HepG2 (cell line): Measurements from ENCODE around the gene ACOXL. TPM values are rescaled to one million over a fixed set of nuclear protein-coding genes. Genes with fewer than 3 reads are reported as not detected.

Source experiments
- ATAC-seq: fragments of 200-7000 bp; cut with Tn5 transposase; 3 replicates; pipeline ENCODE4 v1.9.1; 2020; ENCODE audit warnings: mild to moderate bottlenecking, moderate library complexity
- BruUV-seq: library from RNA; stranded (reverse); fragments of 400-500 nt; replicated peaks from 2 replicates; lab custom pipeline; 2021; lab: Mats Ljungman, UMichigan
- CTCF ChIA-PET: fragments of 300-600 bp; formaldehyde crosslinking; extraction: SDS; loops from one replicate; lab custom pipeline; 2021; ENCODE audit warnings: low total read pairs, inconsistent platforms, low intra/inter-chr PET ratio; lab: Yijun Ruan, JAX
- POLR2A ChIA-PET: fragments of 350-600 bp; sonication (Branson Sonifier 250); formaldehyde crosslinking; loops from one replicate; lab custom pipeline; 2020; ENCODE audit warnings: antibody characterized with exemption, inconsistent platforms; lab: Yijun Ruan, JAX
- DNase-seq: peaks from one replicate; pipeline ENCODE4 v3.0.0-alpha.2; 2015; ENCODE audit warnings: low spot score
- FAIRE-seq: peaks from 3 replicates; lab custom pipeline; 2011; peaks lifted over from hg19 to GRCh38; lab: Jason Lieb, UNC
- H2AFZ ChIP-seq: one replicate; pipeline ENCODE4 v1.6.1; 2011; ENCODE audit warnings: low read length, inconsistent platforms
- H3K27ac ChIP-seq: fragments of 300-600 bp; 3 replicates; pipeline ENCODE4 v1.8.0; 2011; ENCODE audit warnings: mixed run types, mild to moderate bottlenecking, mixed read lengths, low read length, inconsistent platforms; ENCODE audit not compliant: insufficient read depth; ENCODE audit errors: extremely low read length
- H3K27me3 ChIP-seq, 2 experiments: fragments of 200-600 bp in 1 of 2; 2 replicates in 1 of 2; 3 replicates in 1 of 2; pipeline versions ENCODE4 v1.6.0 to v1.8.0; 2011; ENCODE audit warnings: low read length in 2 of 2, mild to moderate bottlenecking in 2 of 2, moderate library complexity in 2 of 2, inconsistent platforms in 1 of 2; ENCODE audit not compliant: insufficient read depth in 2 of 2, control insufficient read depth in 1 of 2
- H3K36me3 ChIP-seq, 2 experiments: fragments of 200-600 bp in 1 of 2; replicated peaks in 1 of 2; 2 replicates in 1 of 2; 3 replicates in 1 of 2; pipeline versions ENCODE4 v1.5.1 to v1.8.0; 2011; ENCODE audit warnings: low read length in 2 of 2, inconsistent platforms in 1 of 2; ENCODE audit not compliant: insufficient read depth in 2 of 2, control insufficient read depth in 1 of 2
- H3K4me1 ChIP-seq: 2 replicates; pipeline ENCODE4 v1.5.1; 2012; ENCODE audit warnings: low read length, inconsistent platforms; ENCODE audit not compliant: insufficient read depth
- H3K4me2 ChIP-seq: 2 replicates; pipeline ENCODE4 v1.6.0; 2011; ENCODE audit warnings: low read depth, low read length, inconsistent platforms
- H3K4me3 ChIP-seq, 3 experiments: fragments of 200-600 bp in 1 of 3; sonication (generic), shearing (Covaris generic) in 1 of 3; replicated peaks in 1 of 3; 2 replicates each; pipeline ENCODE4 v1.5.1; 2011 to 2016; ENCODE audit warnings: low read length in 3 of 3, inconsistent platforms in 2 of 3, low read depth in 2 of 3, mild to moderate bottlenecking in 2 of 3, control low read depth in 1 of 3, mixed read lengths in 1 of 3; ENCODE audit not compliant: insufficient read depth in 1 of 3
- H3K79me2 ChIP-seq: one replicate; pipeline ENCODE4 v1.6.1; 2011; ENCODE audit warnings: low read length, inconsistent platforms; ENCODE audit not compliant: insufficient read depth
- H3K9ac ChIP-seq: 2 replicates; pipeline ENCODE4 v1.6.0; 2011; ENCODE audit warnings: mild to moderate bottlenecking, low read depth, low read length, inconsistent platforms; ENCODE audit not compliant: insufficient read depth
- H3K9me3 ChIP-seq: 2 replicates; pipeline ENCODE4 v1.5.1; 2012; ENCODE audit warnings: mild to moderate bottlenecking, low read length
- H4K20me1 ChIP-seq: 2 replicates; pipeline ENCODE4 v1.6.0; 2011; ENCODE audit warnings: inconsistent platforms, mild to moderate bottlenecking, low read length, moderate library complexity; ENCODE audit not compliant: insufficient read depth
- ATAD3A ChIP-seq: sonication (generic); formaldehyde crosslinking; IDR thresholded peaks from 2 replicates; pipeline ENCODE4 v1.4.0; 2020; ENCODE audit warnings: missing genetic modification reagents
- CENPX ChIP-seq: sonication (generic); formaldehyde crosslinking; IDR thresholded peaks from 2 replicates; pipeline ENCODE4 v1.9.0; 2021; ENCODE audit warnings: mild to moderate bottlenecking, missing genetic modification reagents, moderate library complexity
- CREB1 ChIP-seq, 2 experiments: fragments of 450-650 bp in 1 of 2; IDR thresholded peaks; 2 replicates each; pipeline ENCODE4 v1.6.1; 2016 to 2017; ENCODE audit warnings: control low read depth in 1 of 2, mild to moderate bottlenecking in 1 of 2, missing compliant biosample characterization in 1 of 2, missing genetic modification characterization in 1 of 2
- FOSL2 ChIP-seq: sonication (generic); formaldehyde crosslinking; IDR thresholded peaks from 2 replicates; pipeline ENCODE4 v1.4.0; 2020; ENCODE audit warnings: missing genetic modification reagents
- NAIF1 ChIP-seq: sonication (generic); formaldehyde crosslinking; IDR thresholded peaks from 2 replicates; pipeline ENCODE4 v1.5.0; 2020; ENCODE audit warnings: mild to moderate bottlenecking, missing genetic modification reagents, borderline replicate concordance
- PCBP2 ChIP-seq: fragments of 200-400 bp; formaldehyde crosslinking; optimal IDR thresholded peaks from 2 replicates; pipeline ENCODE3; 2018; ENCODE audit warnings: low read length, low read depth; ENCODE audit not compliant: poor library complexity, severe bottlenecking
- POLR2G ChIP-seq: fragments of 200-400 bp; formaldehyde crosslinking; IDR thresholded peaks from 2 replicates; pipeline ENCODE4 v1.6.1; 2018; ENCODE audit warnings: mild to moderate bottlenecking, low read depth, low read length, moderate library complexity
- SIX1 ChIP-seq: sonication (generic); formaldehyde crosslinking; IDR thresholded peaks from 2 replicates; pipeline ENCODE4 v1.4.0; 2020; ENCODE audit warnings: missing genetic modification reagents, borderline replicate concordance
- SP2 ChIP-seq: sonication (generic); formaldehyde crosslinking; IDR thresholded peaks from 2 replicates; pipeline ENCODE4 v1.5.1; 2020; ENCODE audit warnings: mild to moderate bottlenecking, missing genetic modification reagents
- ZNF136 ChIP-seq: sonication (generic); formaldehyde crosslinking; IDR thresholded peaks from 2 replicates; pipeline ENCODE4 v1.8.1; 2022; ENCODE audit warnings: low read depth, mild to moderate bottlenecking, moderate library complexity, missing genetic modification reagents
- ZNF546 ChIP-seq: sonication (generic); formaldehyde crosslinking; conservative IDR thresholded peaks from 2 replicates; pipeline ENCODE4 v1.8.1; 2023; ENCODE audit warnings: mild to moderate bottlenecking, missing genetic modification reagents
- ZNF878 ChIP-seq: sonication (generic); formaldehyde crosslinking; IDR thresholded peaks from 2 replicates; pipeline ENCODE4 v1.8.1; 2023; ENCODE audit warnings: mild to moderate bottlenecking, missing genetic modification reagents, moderate library complexity
- ZNF879 ChIP-seq: sonication (generic); formaldehyde crosslinking; IDR thresholded peaks from 2 replicates; pipeline ENCODE4 v1.8.1; 2023; ENCODE audit warnings: missing genetic modification reagents
- WGBS: methylation state at CpG from one replicate; pipeline ENCODE4 v1.1.6; 2017; ENCODE audit warnings: low lambda C conversion rate; 5-methylcytosine and 5-hydroxymethylcytosine counted together
- in situ Hi-C: cut with HindIII; loops from 2 replicates; pipeline ENCODE4 v1.10.0; 2017; ENCODE audit warnings: low pct_unique_long_range_greater_than_20kb; ENCODE audit not compliant: extremely low pct_ligation_motif_present
- intact Hi-C: fragments of 100-400 bp; cut with micrococcal nuclease; formaldehyde crosslinking; loops from one replicate; pipeline ENCODE4 v1.10.0; 2022; ENCODE audit not compliant: unreplicated experiment
- polyA plus RNA-seq, 8 experiments: library from polyadenylated mRNA; depleted of rRNA in 3 of 8; stranded (reverse) in 7 of 8; unstranded in 1 of 8; fragments of >200 nt; fragmentation: Illumina TruSeq in 4 of 8; extraction: Trizol in 4 of 8; gene quantifications; 2 replicates each; pipeline versions ENCODE4 v1.2.1 to v1.2.3, GENCODE V29; 2011 to 2016; ENCODE audit warnings: low read depth in 4 of 8, missing spikeins in 1 of 8, mixed read lengths in 1 of 8; ENCODE audit not compliant: insufficient read depth in 1 of 8
- total RNA-seq, 5 experiments: library from RNA; depleted of rRNA; stranded (reverse); fragments of >200 nt; fragmentation: Illumina TruSeq; extraction: Trizol; gene quantifications; 2 replicates each; pipeline ENCODE4 v1.2.3, GENCODE V29; 2016; ENCODE audit warnings: low read depth in 1 of 5
- TF ChIP-seq, protein P1 (sequence below): sonication (generic); formaldehyde crosslinking; IDR thresholded peaks from 2 replicates; pipeline ENCODE4 v1.8.1; 2023; ENCODE audit warnings: mild to moderate bottlenecking, moderate library complexity, missing genetic modification reagents
- TF ChIP-seq, protein P2 (sequence below): sonication (generic); formaldehyde crosslinking; IDR thresholded peaks from 2 replicates; pipeline ENCODE4 v1.4.0; 2020; ENCODE audit warnings: mild to moderate bottlenecking, low read depth, missing genetic modification reagents
- TF ChIP-seq, protein P3 (sequence below): sonication (generic); formaldehyde crosslinking; IDR thresholded peaks from 2 replicates; pipeline ENCODE4; 2020; ENCODE audit warnings: missing genetic modification reagents, mild to moderate bottlenecking, borderline replicate concordance

ACOXL gene
- total and polyA plus RNA-seq, 2 of the 13 experiments (the other 11 are each of a cell fraction or from before 2014, with no cell fraction given), result not detected

DNA sequence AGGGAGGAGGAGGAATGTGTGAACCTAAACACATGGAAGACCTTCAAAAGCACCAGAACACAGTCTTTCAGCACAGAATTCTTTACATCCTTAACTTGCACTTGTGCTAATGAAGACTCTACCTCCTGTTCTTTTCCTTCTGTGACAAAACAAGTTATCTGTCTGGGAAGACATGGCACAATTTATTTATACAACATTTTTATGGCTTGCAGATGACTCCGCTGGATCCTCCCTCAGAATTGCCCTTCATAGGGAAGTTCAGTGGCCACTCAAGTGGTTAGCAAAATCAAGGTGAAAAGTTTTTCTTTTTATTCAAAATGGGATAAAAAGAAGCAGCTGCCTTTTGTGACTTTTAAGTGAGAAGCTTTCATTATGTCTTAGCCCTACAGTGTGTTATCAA lies 409.7 kb downstream of the ACOXL start:
- H3K36me3 ChIP-seq, result peaks cover 18 to 74% of the 10 kb centered on the region in 2 experiments
- no peak for FAIRE-seq
- no peaks in the 10 kb centered on the region for H3K9me3 ChIP-seq
- H3K9ac ChIP-seq, result no peak overlapping the region
- in situ Hi-C loops, result no loop called here
- ChIA-PET CTCF (no interaction called here), POLR2A (no interaction called here)
- no peak for ATAC-seq
- no peak overlapping the region for H3K4me2 ChIP-seq
- BruUV-seq, result no TSS peak
- H3K27ac ChIP-seq, result no peak overlapping the region
- no peaks in the 10 kb centered on the region for H3K27me3 ChIP-seq
- intact Hi-C loops, result no loop called here
- H3K4me3 ChIP-seq, result no peak overlapping the region
- H4K20me1 ChIP-seq, result no peaks in the 10 kb centered on the region
- no peak for DNase-seq
- H2AFZ ChIP-seq, result no peak overlapping the region
- peaks cover 37% of the 10 kb centered on the region for H3K79me2 ChIP-seq
- peaks cover 9% of the 10 kb centered on the region; the same call in 1 of the 2 replicates for H3K4me1 ChIP-seq
- 100% methylated on average over 1 of the region's 1 CpG for WGBS
- TF ChIP-seq FOSL2 (CRISPR knock-in tag) (no peak), SP2 (CRISPR knock-in tag) (no peak), PCBP2 (no peak), ATAD3A (no peak), ZNF136 (CRISPR knock-in tag) (no peak), POLR2G (no peak), ZNF879 (CRISPR knock-in tag) (no peak), ZNF878 (CRISPR knock-in tag) (no peak), ZNF546 (CRISPR knock-in tag) (no peak), CREB1 (IDR thresholded peaks at IDR 0.05) (no peak), CREB1 (CRISPR knock-in tag; IDR thresholded peaks at IDR 0.05) (no peak), NAIF1 (CRISPR knock-in tag) (no peak), CENPX (no peak), SIX1 (no peak)
- TF ChIP-seq, protein P1, sequence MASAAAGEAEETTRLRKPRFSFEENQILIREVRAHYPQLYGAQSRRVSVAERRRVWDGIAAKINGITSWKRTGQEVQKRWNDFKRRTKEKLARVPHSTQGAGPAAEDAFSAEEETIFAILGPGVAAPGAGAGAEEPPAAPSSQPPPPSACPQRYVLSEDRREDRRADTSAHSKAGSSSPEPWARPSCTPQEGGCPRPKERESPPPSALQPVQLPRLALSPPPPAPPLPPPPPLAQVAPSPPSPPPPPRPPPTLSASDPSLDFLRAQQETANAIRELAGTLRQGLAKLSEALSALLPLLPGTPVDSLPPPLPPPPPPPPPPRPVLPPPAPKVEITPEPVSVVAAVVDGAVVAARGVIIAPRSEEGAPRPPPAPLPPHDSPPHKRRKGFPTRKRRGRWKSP (CRISPR knock-in tag), result no peak
- TF ChIP-seq, protein P2, sequence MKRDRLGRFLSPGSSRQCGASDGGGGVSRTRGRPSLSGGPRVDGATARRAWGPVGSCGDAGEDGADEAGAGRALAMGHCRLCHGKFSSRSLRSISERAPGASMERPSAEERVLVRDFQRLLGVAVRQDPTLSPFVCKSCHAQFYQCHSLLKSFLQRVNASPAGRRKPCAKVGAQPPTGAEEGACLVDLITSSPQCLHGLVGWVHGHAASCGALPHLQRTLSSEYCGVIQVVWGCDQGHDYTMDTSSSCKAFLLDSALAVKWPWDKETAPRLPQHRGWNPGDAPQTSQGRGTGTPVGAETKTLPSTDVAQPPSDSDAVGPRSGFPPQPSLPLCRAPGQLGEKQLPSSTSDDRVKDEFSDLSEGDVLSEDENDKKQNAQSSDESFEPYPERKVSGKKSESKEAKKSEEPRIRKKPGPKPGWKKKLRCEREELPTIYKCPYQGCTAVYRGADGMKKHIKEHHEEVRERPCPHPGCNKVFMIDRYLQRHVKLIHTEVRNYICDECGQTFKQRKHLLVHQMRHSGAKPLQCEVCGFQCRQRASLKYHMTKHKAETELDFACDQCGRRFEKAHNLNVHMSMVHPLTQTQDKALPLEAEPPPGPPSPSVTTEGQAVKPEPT (CRISPR knock-in tag), result no peak
- TF ChIP-seq, protein P3, sequence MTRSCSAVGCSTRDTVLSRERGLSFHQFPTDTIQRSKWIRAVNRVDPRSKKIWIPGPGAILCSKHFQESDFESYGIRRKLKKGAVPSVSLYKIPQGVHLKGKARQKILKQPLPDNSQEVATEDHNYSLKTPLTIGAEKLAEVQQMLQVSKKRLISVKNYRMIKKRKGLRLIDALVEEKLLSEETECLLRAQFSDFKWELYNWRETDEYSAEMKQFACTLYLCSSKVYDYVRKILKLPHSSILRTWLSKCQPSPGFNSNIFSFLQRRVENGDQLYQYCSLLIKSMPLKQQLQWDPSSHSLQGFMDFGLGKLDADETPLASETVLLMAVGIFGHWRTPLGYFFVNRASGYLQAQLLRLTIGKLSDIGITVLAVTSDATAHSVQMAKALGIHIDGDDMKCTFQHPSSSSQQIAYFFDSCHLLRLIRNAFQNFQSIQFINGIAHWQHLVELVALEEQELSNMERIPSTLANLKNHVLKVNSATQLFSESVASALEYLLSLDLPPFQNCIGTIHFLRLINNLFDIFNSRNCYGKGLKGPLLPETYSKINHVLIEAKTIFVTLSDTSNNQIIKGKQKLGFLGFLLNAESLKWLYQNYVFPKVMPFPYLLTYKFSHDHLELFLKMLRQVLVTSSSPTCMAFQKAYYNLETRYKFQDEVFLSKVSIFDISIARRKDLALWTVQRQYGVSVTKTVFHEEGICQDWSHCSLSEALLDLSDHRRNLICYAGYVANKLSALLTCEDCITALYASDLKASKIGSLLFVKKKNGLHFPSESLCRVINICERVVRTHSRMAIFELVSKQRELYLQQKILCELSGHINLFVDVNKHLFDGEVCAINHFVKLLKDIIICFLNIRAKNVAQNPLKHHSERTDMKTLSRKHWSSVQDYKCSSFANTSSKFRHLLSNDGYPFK (CRISPR knock-in tag), result no peak
